ENCODE results near the gene AKAP14.
"Not testable (repeated sequence)": the region's sequence is repeated elsewhere in the genome, so short reads cannot be mapped to it uniquely, and the experiment has no call there.

Gene AKAP14

DNA sequence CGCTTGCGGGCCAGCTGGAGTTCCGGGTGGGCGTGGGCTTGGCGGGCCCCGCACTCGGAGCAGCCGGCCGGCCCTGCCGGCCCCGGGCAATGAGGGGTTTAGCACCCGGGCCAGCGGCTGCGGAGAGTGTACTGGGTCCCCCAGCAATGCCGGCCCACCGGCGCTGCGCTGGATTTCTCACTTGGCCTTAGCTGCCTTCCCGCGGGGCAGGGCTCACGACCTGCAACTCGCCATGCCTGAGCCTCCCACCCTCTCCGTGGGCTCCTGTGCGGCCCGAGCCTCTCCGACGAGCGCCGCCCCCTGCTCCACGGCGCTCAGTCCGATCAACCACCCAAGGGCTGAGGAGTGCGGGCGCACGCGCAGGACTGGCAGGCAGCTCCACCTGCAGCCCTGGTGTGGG lies 5.1 kb upstream of the AKAP14 start:
- H3K27ac Mint-ChIP-seq, H3K4me3 Mint-ChIP-seq, DNase-seq, H3K9me3 Mint-ChIP-seq, H3K36me3 Mint-ChIP-seq, CTCF ChIA-PET: not testable (repeated sequence)
- Mint-ChIP-seq H3K4me1 (peaks cover 15% of the 10 kb centered on the region), H3K27me3 (peaks cover 31% of the 10 kb centered on the region)

DNA sequence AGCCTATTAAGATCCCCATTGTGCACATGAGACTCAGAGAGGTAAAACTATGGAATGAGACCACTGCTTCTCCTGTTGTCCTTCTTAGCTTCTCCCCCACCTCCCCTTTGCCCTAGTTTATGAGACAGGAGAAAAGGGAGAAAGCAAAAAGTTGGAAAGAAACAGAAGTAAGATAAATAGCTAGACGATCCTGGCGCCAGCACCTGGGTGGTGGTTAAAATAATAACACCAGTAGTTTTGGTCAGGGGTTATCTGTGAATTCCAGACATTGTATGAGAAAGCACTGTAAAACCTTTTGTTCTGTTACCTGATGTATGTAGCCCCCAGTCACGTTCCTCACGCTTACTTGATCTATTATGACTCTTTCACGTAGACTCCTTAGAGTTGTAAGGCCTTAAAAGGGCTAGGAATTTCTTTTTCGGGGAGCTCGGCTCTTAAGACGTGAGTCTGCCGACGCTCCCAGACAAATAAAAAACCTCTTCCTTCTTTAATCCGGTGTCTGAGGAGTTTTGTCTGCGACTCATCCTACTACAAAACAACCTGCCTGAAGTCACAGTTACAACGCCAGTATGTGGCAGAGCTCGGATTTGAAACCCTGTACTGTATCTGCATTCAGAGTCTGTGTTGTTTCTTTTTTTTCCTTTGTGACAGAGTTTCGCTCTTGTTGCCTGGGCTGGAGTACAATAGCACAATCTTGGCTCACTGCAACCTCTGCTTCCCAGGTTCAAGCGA lies 3.6 kb upstream of the AKAP14 start:
- H3K27me3 Mint-ChIP-seq, result peaks cover 31% of the 10 kb centered on the region
- H3K36me3 Mint-ChIP-seq, CTCF ChIA-PET, H3K4me3 Mint-ChIP-seq, H3K4me1 Mint-ChIP-seq, H3K9me3 Mint-ChIP-seq, H3K27ac Mint-ChIP-seq, DNase-seq: not testable (repeated sequence)

- no peak overlapping the region for H3K27ac Mint-ChIP-seq
Measured at GRCh38 chrX:119899125-119899524, 3.4 kb downstream of the AKAP14 start.

GRCh38 chrX:119900976-119901375 lies 5.3 kb downstream of the AKAP14 start:
- Mint-ChIP-seq H3K9me3 (no peaks in the 10 kb centered on the region), H3K27me3 (no peaks in the 10 kb centered on the region), H3K4me1 (no peaks in the 10 kb centered on the region), H3K4me3 (no peak overlapping the region), H3K36me3 (no peaks in the 10 kb centered on the region), H3K27ac (no peak overlapping the region)
- CTCF ChIA-PET, result no interaction called here
- no peak for DNase-seq

More at GRCh38 chrX:119899125-119899524, 3.4 kb downstream of the AKAP14 start:
- no peaks in the 10 kb centered on the region for H3K4me1 Mint-ChIP-seq
- no peaks in the 10 kb centered on the region for H3K36me3 Mint-ChIP-seq
- no peak for DNase-seq
- H3K9me3 Mint-ChIP-seq, result no peaks in the 10 kb centered on the region
- no peaks in the 10 kb centered on the region for H3K27me3 Mint-ChIP-seq
- no peak overlapping the region for H3K4me3 Mint-ChIP-seq
- CTCF ChIA-PET, result no interaction called here

GRCh38 chrX:119916310-119916709 lies 20.6 kb downstream of the AKAP14 start:
- Mint-ChIP-seq H3K27ac (no peak overlapping the region), H3K4me1 (no peaks in the 10 kb centered on the region), H3K36me3 (no peaks in the 10 kb centered on the region), H3K27me3 (no peaks in the 10 kb centered on the region), H3K4me3 (no peak overlapping the region), H3K9me3 (no peaks in the 10 kb centered on the region)
- DNase-seq, result no peak
- CTCF ChIA-PET, result no interaction called here

GRCh38 chrX:119917877-119918276 lies 22.2 kb downstream of the AKAP14 start:
- no peaks in the 10 kb centered on the region for H3K4me1 Mint-ChIP-seq
- H3K9me3 Mint-ChIP-seq, result no peaks in the 10 kb centered on the region
- no peak for DNase-seq
- H3K27ac Mint-ChIP-seq, result no peak overlapping the region
- no peaks in the 10 kb centered on the region for H3K27me3 Mint-ChIP-seq
- no peaks in the 10 kb centered on the region for H3K36me3 Mint-ChIP-seq
- no peak overlapping the region for H3K4me3 Mint-ChIP-seq
- CTCF ChIA-PET, result no interaction called here

GRCh38 chrX:119919835-119920585 lies 24.3 kb downstream of the AKAP14 start:
- Mint-ChIP-seq H3K36me3 (peaks cover 4% of the 10 kb centered on the region), H3K27me3 (no peaks in the 10 kb centered on the region), H3K9me3 (no peaks in the 10 kb centered on the region), H3K4me1 (no peaks in the 10 kb centered on the region), H3K27ac (no peak overlapping the region), H3K4me3 (no peak overlapping the region)
- no peak for DNase-seq
- CTCF ChIA-PET, result no interaction called here

- H3K27me3 Mint-ChIP-seq, H3K4me3 Mint-ChIP-seq, H3K27ac Mint-ChIP-seq, DNase-seq, H3K9me3 Mint-ChIP-seq, CTCF ChIA-PET, H3K4me1 Mint-ChIP-seq: not testable (repeated sequence)
- H3K36me3 Mint-ChIP-seq, result peaks cover 11% of the 10 kb centered on the region
Measured at GRCh38 chrX:119922391-119922790, 26.7 kb downstream of the AKAP14 start.

DNA sequence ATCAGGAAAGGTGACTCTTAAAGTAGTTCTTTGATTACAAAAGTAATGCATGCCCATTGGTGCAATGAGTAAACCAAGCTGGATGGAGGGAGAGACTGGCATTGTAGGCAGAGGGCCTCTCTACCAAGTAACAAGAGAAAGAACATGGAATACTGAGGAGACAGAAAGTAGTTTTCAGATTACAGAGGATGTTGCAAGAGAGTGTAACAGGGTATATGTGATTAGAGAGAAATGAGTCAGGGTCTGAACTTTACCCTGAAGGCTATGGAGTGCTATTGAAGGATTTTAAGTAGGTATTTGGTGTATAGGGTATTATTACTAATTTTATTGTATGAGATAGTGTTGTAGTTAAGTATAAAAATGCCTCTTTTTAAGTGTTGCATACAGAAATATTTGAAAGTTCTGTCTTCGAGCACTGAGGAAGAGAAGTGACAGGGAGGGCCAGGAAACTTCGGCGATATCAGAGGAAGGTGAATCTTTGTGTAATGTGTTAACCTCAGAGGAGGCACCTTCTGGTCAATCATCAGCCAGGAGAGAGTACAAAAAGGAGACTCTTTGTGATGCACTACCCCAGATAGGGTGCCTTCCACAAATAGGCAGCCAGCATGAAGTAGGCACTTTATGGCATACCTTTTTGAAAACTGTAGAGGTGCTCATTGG lies 39.7 kb downstream of the AKAP14 start:
- CTCF ChIA-PET, result no interaction called here
- H3K4me3 Mint-ChIP-seq, result no peak overlapping the region
- peaks cover 17% of the 10 kb centered on the region for H3K36me3 Mint-ChIP-seq

GRCh38 chrX:119941336-119941735 lies 45.6 kb downstream of the AKAP14 start:
- CTCF ChIA-PET, result no interaction called here
- DNase-seq, result no peak
- Mint-ChIP-seq H3K27me3 (no peaks in the 10 kb centered on the region), H3K36me3 (peaks cover 8% of the 10 kb centered on the region), H3K4me3 (peak overlapping the region; percentile 87), H3K27ac (no peak overlapping the region), H3K9me3 (no peaks in the 10 kb centered on the region), H3K4me1 (peaks cover 20% of the 10 kb centered on the region)

More for the DNA sequence above, 39.7 kb downstream of the AKAP14 start:
- Mint-ChIP-seq H3K27me3 (no peaks in the 10 kb centered on the region), H3K27ac (no peak overlapping the region), H3K9me3 (no peaks in the 10 kb centered on the region), H3K4me1 (no peaks in the 10 kb centered on the region)
- DNase-seq, result no peak

GRCh38 chrX:119942173-119942819 lies 46.6 kb downstream of the AKAP14 start:
- Mint-ChIP-seq H3K4me1 (peaks cover 20% of the 10 kb centered on the region), H3K27ac (peak overlapping the region; percentile 94), H3K27me3 (no peaks in the 10 kb centered on the region), H3K9me3 (no peaks in the 10 kb centered on the region), H3K36me3 (peaks cover 8% of the 10 kb centered on the region), H3K4me3 (peak overlapping the region; percentile 87)
- no peak for DNase-seq
- CTCF ChIA-PET, result no interaction called here

DNA sequence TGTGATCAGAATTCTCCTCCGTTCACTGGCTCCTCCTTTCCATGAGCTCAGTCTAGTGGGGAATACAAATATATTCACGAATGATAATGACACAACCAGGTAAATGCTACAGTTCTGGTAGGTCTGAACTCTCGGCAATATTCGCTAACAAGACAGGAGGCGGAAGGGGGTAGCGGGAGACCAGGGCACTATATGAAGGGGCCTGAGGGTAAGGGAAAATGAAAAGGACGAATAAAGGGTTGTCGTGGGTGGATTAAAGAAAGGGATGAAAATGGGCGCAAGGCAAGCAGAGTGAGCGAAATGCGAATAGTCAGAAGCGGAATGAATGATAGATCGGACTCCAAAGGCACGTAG lies 47.1 kb downstream of the AKAP14 start:
- Mint-ChIP-seq H3K9me3 (no peaks in the 10 kb centered on the region), H3K27ac (peak overlapping the region; percentile 94), H3K4me1 (peaks cover 20% of the 10 kb centered on the region), H3K27me3 (no peaks in the 10 kb centered on the region), H3K4me3 (peak overlapping the region; percentile 87), H3K36me3 (peaks cover 6% of the 10 kb centered on the region)
- CTCF ChIA-PET, result no interaction called here
- DNase-seq, result no peak

GRCh38 chrX:119943185-119943988 lies 47.7 kb downstream of the AKAP14 start, which contains the start of gene NKAP:
TSS of gene NKAP (minus strand) at chrX:119943751. CDS start at chrX:119943605, 146 bp downstream.
- peaks cover 20% of the 10 kb centered on the region for H3K4me1 Mint-ChIP-seq
- DNase-seq, result peak; percentile 84
- H3K27me3 Mint-ChIP-seq, result no peaks in the 10 kb centered on the region
- CTCF ChIA-PET, result interaction anchor here (0.7 kb wide), 1 partner anchor 156 kb away, joined by 3 read pairs; no protein-coding TSS in a partner anchor
- peaks cover 6% of the 10 kb centered on the region for H3K36me3 Mint-ChIP-seq
- peak within 1 kb of the TSS; percentile 94 for H3K27ac Mint-ChIP-seq
- no peaks in the 10 kb centered on the region for H3K9me3 Mint-ChIP-seq
- H3K4me3 Mint-ChIP-seq, result peak within 1 kb of the TSS; percentile 87

GRCh38 chrX:119945481-119945880 lies 49.8 kb downstream of the AKAP14 start:
- no peaks in the 10 kb centered on the region for H3K9me3 Mint-ChIP-seq
- CTCF ChIA-PET, result no interaction called here
- no peak overlapping the region for H3K27ac Mint-ChIP-seq
- no peaks in the 10 kb centered on the region for H3K27me3 Mint-ChIP-seq
- no peak overlapping the region for H3K4me3 Mint-ChIP-seq
- peaks cover 6% of the 10 kb centered on the region for H3K36me3 Mint-ChIP-seq
- no peak for DNase-seq
- H3K4me1 Mint-ChIP-seq, result peaks cover 23% of the 10 kb centered on the region

All from activated naive CD4-positive, alpha-beta T cell treated with anti-CD3 and anti-CD28 coated beads, Interleukin-2, amount 10 ng/mL, durations not matched to agents 7 days and 5 days (primary cell).